H1 (cell line): Measurements from ENCODE around the gene CAMK2N2. TPM values are rescaled to one million over a fixed set of nuclear protein-coding genes. Genes with fewer than 3 reads are reported as not detected.

ENCODE experiments used
- CTCF ChIA-PET: fragments of 300-600 bp; sonication (Branson Sonifier 250); formaldehyde crosslinking; loops from one replicate; lab custom pipeline; 2021; ENCODE audit not compliant: partially characterized antibody; lab: Charles Lee
- POLR2A ChIA-PET: fragments of 300-600 bp; sonication (Branson Sonifier 250); formaldehyde crosslinking; loops from one replicate; lab custom pipeline; 2021; ENCODE audit warnings: inconsistent platforms; ENCODE audit not compliant: partially characterized antibody; lab: Charles Lee
- DNase-seq, 2 experiments: peaks; one replicate each; pipeline versions ENCODE4 v3.0.0 to v3.0.0-alpha.2; 2010 to 2022; ENCODE audit warnings: low spot score in 2 of 2, low read depth in 1 of 2, mixed read lengths in 1 of 2
- FAIRE-seq: peaks from 2 replicates; lab custom pipeline; 2011; peaks lifted over from hg19 to GRCh38; lab: Jason Lieb, UNC
- H2AFZ ChIP-seq: 2 replicates; pipeline ENCODE4 v1.8.1; 2012; ENCODE audit warnings: low read length, inconsistent platforms
- H2AK5ac ChIP-seq: 2 replicates; pipeline ENCODE4 v1.6.1; 2013; ENCODE audit warnings: low read depth, low read length
- H2BK120ac ChIP-seq: replicated peaks from 2 replicates; pipeline ENCODE3; 2013; ENCODE audit warnings: low read depth, low read length, inconsistent platforms
- H2BK12ac ChIP-seq: 2 replicates; pipeline ENCODE4 v1.6.1; 2013; ENCODE audit warnings: low read depth, low read length
- H2BK15ac ChIP-seq: 2 replicates; pipeline ENCODE4 v1.6.1; 2013; ENCODE audit warnings: low read length
- H2BK20ac ChIP-seq: 2 replicates; pipeline ENCODE4 v1.6.1; 2013; ENCODE audit warnings: low read length
- H2BK5ac ChIP-seq: 2 replicates; pipeline ENCODE4 v1.6.1; 2013; ENCODE audit warnings: low read depth, low read length
- H3K14ac ChIP-seq: 2 replicates; pipeline ENCODE4 v1.6.1; 2013; ENCODE audit warnings: inconsistent platforms; ENCODE audit not compliant: insufficient read length
- H3K18ac ChIP-seq: 2 replicates; pipeline ENCODE4 v1.6.1; 2013; ENCODE audit warnings: low read length; ENCODE audit errors: extremely low read depth
- H3K23ac ChIP-seq: 2 replicates; pipeline ENCODE4 v1.6.1; 2013; ENCODE audit warnings: inconsistent platforms; ENCODE audit not compliant: insufficient read length
- H3K23me2 ChIP-seq: 2 replicates; pipeline ENCODE4 v1.6.1; 2013; ENCODE audit warnings: low read depth, low read length
- H3K27ac ChIP-seq: 2 replicates; pipeline ENCODE4 v1.6.1; 2011; ENCODE audit warnings: low read depth, low read length, inconsistent platforms
- H3K27me3 ChIP-seq, 4 experiments: replicated peaks in 1 of 4; 1 replicate in 1 of 4; 2 replicates in 3 of 4; pipeline versions ENCODE4 v1.6.1 to v1.8.1; 2011 to 2013; ENCODE audit warnings: low read length in 3 of 4, mild to moderate bottlenecking in 3 of 4, inconsistent platforms in 2 of 4, mixed read lengths in 2 of 4, moderate library complexity in 1 of 4; ENCODE audit not compliant: control insufficient read depth in 3 of 4, insufficient read depth in 3 of 4; ENCODE audit errors: extremely low read depth in 1 of 4
- H3K36me3 ChIP-seq, 4 experiments: 2 replicates each; pipeline versions ENCODE4 v1.6.1 to v1.8.1; 2011 to 2013; ENCODE audit warnings: mild to moderate bottlenecking in 4 of 4, low read length in 3 of 4, moderate library complexity in 2 of 4, control low read depth in 1 of 4, inconsistent platforms in 1 of 4; ENCODE audit not compliant: insufficient read depth in 4 of 4, control insufficient read depth in 2 of 4
- H3K4ac ChIP-seq: replicated peaks from 2 replicates; pipeline ENCODE3; 2013; ENCODE audit warnings: low read length, low read depth, mixed read lengths, inconsistent platforms; ENCODE audit not compliant: insufficient read length
- H3K4me1 ChIP-seq, 4 experiments: replicated peaks in 1 of 4; 1 replicate in 1 of 4; 2 replicates in 3 of 4; pipeline versions ENCODE4 v1.6.1 to v1.8.1; 2011 to 2013; ENCODE audit warnings: low read length in 3 of 4, inconsistent platforms in 2 of 4, mixed read lengths in 1 of 4; ENCODE audit not compliant: insufficient read depth in 4 of 4, control insufficient read depth in 3 of 4
- H3K4me2 ChIP-seq, 2 experiments: 2 replicates each; pipeline versions ENCODE4 v1.6.1 to v1.8.1; 2011 to 2013; ENCODE audit warnings: low read depth in 2 of 2, low read length in 2 of 2, control low read depth in 1 of 2, inconsistent platforms in 1 of 2, mild to moderate bottlenecking in 1 of 2; ENCODE audit not compliant: insufficient read depth in 1 of 2
- H3K4me3 ChIP-seq, 4 experiments: fragments of 200-600, 300-600 bp in 1 of 4; sonication (generic), shearing (Covaris generic), sonication (Bioruptor Twin) in 1 of 4; 2 replicates each; pipeline versions ENCODE4 v1.5.1 to v1.8.1; 2011 to 2016; ENCODE audit warnings: low read length in 4 of 4, low read depth in 3 of 4, control low read depth in 2 of 4, inconsistent platforms in 2 of 4, mild to moderate bottlenecking in 2 of 4, mixed read lengths in 1 of 4, moderate library complexity in 1 of 4; ENCODE audit not compliant: insufficient read depth in 2 of 4; ENCODE audit errors: extremely low read depth in 1 of 4
- H3K56ac ChIP-seq: replicated peaks from 2 replicates; pipeline ENCODE3; 2013; ENCODE audit warnings: low read depth, mild to moderate bottlenecking, mixed read lengths, low read length, inconsistent platforms; ENCODE audit not compliant: insufficient read length
- H3K79me1 ChIP-seq: 2 replicates; pipeline ENCODE4 v1.6.1; 2013; ENCODE audit warnings: low read depth, low read length, control low read depth
- H3K79me2 ChIP-seq, 2 experiments: 2 replicates each; pipeline versions ENCODE4 v1.6.1 to v1.8.1; 2012 to 2013; ENCODE audit warnings: low read length in 2 of 2, mild to moderate bottlenecking in 2 of 2, inconsistent platforms in 1 of 2; ENCODE audit not compliant: insufficient read depth in 2 of 2, control insufficient read depth in 1 of 2
- H3K9ac ChIP-seq, 4 experiments: replicated peaks in 1 of 4; 1 replicate in 1 of 4; 2 replicates in 3 of 4; pipeline versions ENCODE4 v1.6.1 to v1.8.1; 2011 to 2013; ENCODE audit warnings: low read depth in 3 of 4, low read length in 3 of 4, control low read depth in 2 of 4, mild to moderate bottlenecking in 2 of 4, moderate library complexity in 2 of 4, inconsistent platforms in 1 of 4; ENCODE audit errors: extremely low read depth in 1 of 4
- H3K9me3 ChIP-seq, 2 experiments: 2 replicates each; pipeline versions ENCODE4 v1.6.1 to v1.8.1; 2012 to 2013; ENCODE audit warnings: mild to moderate bottlenecking in 2 of 2, moderate library complexity in 2 of 2, control low read depth in 1 of 2, inconsistent platforms in 1 of 2, low read depth in 1 of 2, low read length in 1 of 2, mixed read lengths in 1 of 2; ENCODE audit not compliant: insufficient read depth in 2 of 2
- H4K20me1 ChIP-seq, 2 experiments: replicated peaks in 1 of 2; 2 replicates each; pipeline versions ENCODE3 to v1.8.1; 2011 to 2013; ENCODE audit warnings: inconsistent platforms in 2 of 2, low read length in 2 of 2, mild to moderate bottlenecking in 1 of 2; ENCODE audit not compliant: insufficient read depth in 2 of 2, control insufficient read depth in 1 of 2
- H4K5ac ChIP-seq: 2 replicates; pipeline ENCODE4 v1.6.1; 2013; ENCODE audit warnings: low read length, low read depth, mixed read lengths, inconsistent platforms; ENCODE audit not compliant: insufficient read length
- H4K8ac ChIP-seq: 2 replicates; pipeline ENCODE4 v1.8.0; 2013; ENCODE audit warnings: mild to moderate bottlenecking, moderate library complexity, low read length, inconsistent platforms; ENCODE audit not compliant: insufficient read depth; ENCODE audit errors: extremely low read depth
- H4K91ac ChIP-seq: replicated peaks from 2 replicates; pipeline ENCODE3; 2013; ENCODE audit warnings: low read length, mixed read lengths, inconsistent platforms; ENCODE audit not compliant: insufficient read length
- CEBPB ChIP-seq: IDR thresholded peaks from 2 replicates; pipeline ENCODE4 v1.6.1; 2012; ENCODE audit warnings: low read depth, low read length
- GTF2F1 ChIP-seq: IDR thresholded peaks from 2 replicates; pipeline ENCODE4 v1.6.1; 2012; ENCODE audit warnings: low read depth, low read length, improper control_type of control experiment, borderline replicate concordance
- HDAC6 ChIP-seq: IDR thresholded peaks from one replicate; pipeline ENCODE4 v1.7.1; 2012; ENCODE audit warnings: low read depth, mild to moderate bottlenecking, inconsistent platforms, low read length, moderate library complexity
- KDM4A ChIP-seq: IDR thresholded peaks from one replicate; pipeline ENCODE4 v1.7.1; 2012; ENCODE audit warnings: low read depth, mild to moderate bottlenecking, moderate library complexity, low read length, inconsistent platforms; ENCODE audit not compliant: severe bottlenecking
- POLR2A ChIP-seq, 2 experiments: IDR thresholded peaks; 1 replicate in 1 of 2; 2 replicates in 1 of 2; pipeline ENCODE4 v1.6.1; 2011; ENCODE audit warnings: low read depth in 2 of 2, low read length in 2 of 2, mild to moderate bottlenecking in 2 of 2; ENCODE audit errors: control extremely low read depth in 1 of 2
- RAD21 ChIP-seq, 2 experiments: IDR thresholded peaks in 1 of 2; conservative IDR thresholded peaks in 1 of 2; 2 replicates each; pipeline ENCODE4 v1.6.1; 2011; ENCODE audit warnings: low read depth in 2 of 2, low read length in 2 of 2, improper control_type of control experiment in 1 of 2, inconsistent platforms in 1 of 2, mild to moderate bottlenecking in 1 of 2, moderate library complexity in 1 of 2
- RBBP5 ChIP-seq: IDR thresholded peaks from 2 replicates; pipeline ENCODE4 v1.7.1; 2012; ENCODE audit warnings: low read depth, mild to moderate bottlenecking, inconsistent platforms, low read length, moderate library complexity, borderline replicate concordance
- RFX5 ChIP-seq: IDR thresholded peaks from 2 replicates; pipeline ENCODE4 v1.6.1; 2011; ENCODE audit warnings: low read depth, low read length, improper control_type of control experiment, borderline replicate concordance
- WGBS, 2 experiments: shearing (Covaris generic) in 1 of 2; methylation state at CpG; one replicate each; pipeline versions ENCODE4 v1.1.6 to v1.1.7; 2013 to 2015; ENCODE audit warnings: low lambda C conversion rate in 2 of 2, mixed read lengths in 2 of 2, inconsistent platforms in 1 of 2, low coverage in 1 of 2, missing lambda C conversion rate in 1 of 2; ENCODE audit not compliant: insufficient replicate concordance in 2 of 2, insufficient coverage in 1 of 2, insufficient read length in 1 of 2; ENCODE audit errors: extremely low coverage in 1 of 2, missing lambda C conversion rate in 1 of 2; 5-methylcytosine and 5-hydroxymethylcytosine counted together
- polyA plus RNA-seq, 7 experiments: library from polyadenylated mRNA; depleted of rRNA in 3 of 7; stranded (reverse) in 5 of 7; unstranded in 2 of 7; fragments of >200 nt in 5 of 7; fragments of 200-250 nt in 2 of 7; gene quantifications; 1 replicate in 5 of 7; 2 replicates in 1 of 7; 4 replicates in 1 of 7; pipeline versions ENCODE4 v1.2.1 to v1.2.3, GENCODE V29; 2011 to 2013; ENCODE audit warnings: missing spikeins in 2 of 7, mixed read lengths in 2 of 7
- total RNA-seq: library from RNA; stranded (reverse); fragmentation: NEBNext Ultra II Directional; extraction: Animal tissue kit (Norgen Biotek cat#: 25700); gene quantifications from 2 replicates; pipeline ENCODE4 v1.2.1, GENCODE V29; 2021

The CAMK2N2 gene
- total and polyA plus RNA-seq, 2 of the 8 experiments (the other 6 are each of a cell fraction or from before 2014, with no cell fraction given), result 4.0 to 17.7 TPM

DNA sequence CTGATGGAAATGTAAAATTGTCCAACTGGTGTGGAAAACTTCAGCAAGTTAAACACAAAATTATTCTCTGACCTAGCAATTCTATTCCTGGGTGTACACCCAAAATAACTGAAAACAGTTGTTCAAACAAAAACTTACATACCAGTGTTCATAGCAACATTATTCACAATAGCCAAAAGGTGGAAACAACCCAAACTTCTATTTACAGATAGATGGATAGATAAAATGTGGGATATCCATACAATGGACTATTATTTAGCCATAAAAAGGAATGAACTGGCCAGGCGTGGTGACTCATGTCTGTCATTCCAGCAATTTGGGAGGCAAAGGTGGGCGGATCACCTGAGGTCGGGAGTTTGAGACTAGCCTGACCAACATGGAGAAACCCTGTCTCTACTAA is 38.8 kb downstream of the CAMK2N2 start:
- Histone ChIP-seq H3K9me3 (no peaks in the 10 kb centered on the region), H3K23ac (no peak overlapping the region), H3K4ac (no peak overlapping the region), H3K79me1 (no peaks in the 10 kb centered on the region), H3K23me2 (peaks cover 1% of the 10 kb centered on the region; the same call in 1 of the 2 replicates), H3K27me3 (no peaks in the 10 kb centered on the region), H4K20me1 (no peaks in the 10 kb centered on the region), H3K9ac (no peak overlapping the region), H4K91ac (no peak overlapping the region), H4K8ac (no peak overlapping the region), H4K5ac (no peak overlapping the region), H3K14ac (no peak overlapping the region), H2BK20ac (no peak overlapping the region), H2AK5ac (no peak overlapping the region), H2BK15ac (no peak overlapping the region), H3K36me3 (no peaks in the 10 kb centered on the region), H3K56ac (no peak overlapping the region), H3K79me2 (no peaks in the 10 kb centered on the region), H2BK12ac (no peak overlapping the region), H3K4me3 (no peak overlapping the region), H2BK5ac (no peak overlapping the region), H3K4me1 (no peaks in the 10 kb centered on the region), H3K27ac (no peak overlapping the region), H2AFZ (no peak overlapping the region), H3K4me2 (no peak overlapping the region), H3K18ac (no peak overlapping the region), H2BK120ac (no peak overlapping the region)
- WGBS, 2 experiments, result 74% methylated on average over 3 of the region's 3 CpGs; no CpG with 5 or more reads in 1 of the 2 experiments
- FAIRE-seq (no peak), DNase-seq (no peak)
- ChIA-PET POLR2A (no interaction called here), CTCF (interaction anchor here (0.6 kb wide), 1 partner anchor 148 kb away, joined by 4 read pairs; no protein-coding TSS in a partner anchor)
- TF ChIP-seq RAD21 (IDR thresholded peaks at IDR 0.05 in 1 of 2, conservative IDR thresholded peaks at IDR 0.05 in 1 of 2; ENCODE audit: low read depth in 2 of 2, low read length in 2 of 2), result no peak
- TF ChIP-seq GTF2F1, result no peak
- TF ChIP-seq POLR2A (IDR thresholded peaks at IDR 0.05; ENCODE audit: control extremely low read depth in 1 of 2, low read depth in 2 of 2, low read length in 2 of 2), result no peak
- TF ChIP-seq HDAC6, result no peak
- no peak for TF ChIP-seq RBBP5
- no peak for TF ChIP-seq RFX5
- no peak for TF ChIP-seq CEBPB
- TF ChIP-seq KDM4A, result no peak
